ENCODE data around the gene PMM2. TPM values are rescaled to one million over a fixed set of nuclear protein-coding genes. Genes with fewer than 3 reads are reported as not detected.

The PMM2 gene
- total RNA-seq, 2 donors from 2014 or later = 22.9 to 59.3 TPM

DNA sequence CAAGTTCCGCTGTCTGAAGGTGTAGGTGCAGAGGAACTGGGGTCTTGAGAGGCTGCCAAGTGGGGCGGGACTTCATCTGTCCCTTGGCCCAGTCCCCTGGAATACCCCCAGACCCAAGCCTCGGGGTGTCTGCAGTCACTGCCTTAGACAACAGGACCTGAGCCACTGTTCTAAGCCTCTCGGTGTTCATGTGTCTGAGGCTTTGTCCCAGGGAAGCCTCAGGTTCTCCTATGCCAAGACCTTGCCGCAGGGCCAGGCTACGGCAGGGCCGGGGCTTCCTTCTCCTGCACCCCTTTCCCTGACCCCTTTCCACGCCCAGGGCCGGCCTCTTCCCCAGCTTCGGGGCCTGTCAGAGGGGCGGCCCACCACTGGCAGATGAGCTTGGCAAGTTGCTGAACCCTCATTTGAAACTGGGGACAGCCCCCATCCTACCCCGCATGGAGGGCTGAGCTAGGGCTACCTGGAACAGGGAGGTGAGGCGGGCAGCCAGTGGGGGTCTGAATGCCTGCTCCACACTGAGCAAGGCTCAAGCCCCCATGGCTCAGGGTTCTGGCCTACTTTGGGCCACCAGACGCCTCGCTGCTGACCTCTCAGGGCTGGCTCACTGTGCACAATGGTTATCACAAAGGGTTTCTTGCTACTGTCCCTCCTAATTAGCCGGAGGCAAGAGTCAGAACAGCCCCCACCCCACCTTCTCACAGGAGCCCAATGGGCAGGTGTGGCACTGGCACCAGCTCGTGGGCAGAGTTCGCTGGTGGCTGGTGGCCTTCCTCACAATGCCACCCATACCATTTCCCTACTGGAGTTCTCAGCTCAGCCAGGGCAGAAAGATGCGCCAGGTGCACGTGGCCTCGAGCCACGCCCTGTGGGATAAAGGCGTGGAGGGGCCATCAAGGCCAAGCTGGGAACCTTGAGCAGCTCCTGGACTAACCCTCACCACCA, 91.6 kb downstream of the PMM2 start:
- ATAC-seq (ENCODE audit: insufficient number of reproducible peaks, low FRiP score, low read depth) (no peak), DNase-seq (ENCODE audit: low spot score) (no peak)
- Histone ChIP-seq H3K4me3 (no peak overlapping the region), H3K27ac (no peak overlapping the region), H3K4me1 (ENCODE audit: control insufficient read depth in 1 of 2, low read depth in 2 of 2) (peaks cover 0 to 17% of the 10 kb centered on the region in 2 donors), H3K36me3 (peaks cover 27% of the 10 kb centered on the region), H3K9me3 (no peaks in the 10 kb centered on the region), H3K27me3 (replicated peaks; ENCODE audit: insufficient read depth) (no peaks in the 10 kb centered on the region)
- TF ChIP-seq CTCF (IDR thresholded peaks at IDR 0.05) = no peak

GRCh38 chr16:8889893-8890548, 92.4 kb downstream of the PMM2 start:
- Histone ChIP-seq H3K36me3 (peaks cover 35% of the 10 kb centered on the region), H3K27me3 (replicated peaks; ENCODE audit: insufficient read depth) (no peaks in the 10 kb centered on the region), H3K4me1 (ENCODE audit: control insufficient read depth in 1 of 2, low read depth in 2 of 2) (peaks cover 0 to 17% of the 10 kb centered on the region in 2 donors), H3K9me3 (no peaks in the 10 kb centered on the region), H3K27ac (no peak overlapping the region), H3K4me3 (no peak overlapping the region)
- TF ChIP-seq CTCF (IDR thresholded peaks at IDR 0.05) = no peak
- DNase-seq (ENCODE audit: low spot score) (no peak), ATAC-seq (ENCODE audit: insufficient number of reproducible peaks, low FRiP score, low read depth) (no peak)

- no peak for DNase-seq (ENCODE audit: low spot score)
- Histone ChIP-seq H3K4me1 (ENCODE audit: control insufficient read depth in 1 of 2, low read depth in 2 of 2) (peaks cover 0 to 17% of the 10 kb centered on the region in 2 donors), H3K9me3 (no peaks in the 10 kb centered on the region), H3K27me3 (replicated peaks; ENCODE audit: insufficient read depth) (no peaks in the 10 kb centered on the region), H3K27ac (no peak overlapping the region), H3K36me3 (peaks cover 40% of the 10 kb centered on the region), H3K4me3 (no peak overlapping the region)
- no peak for ATAC-seq (ENCODE audit: insufficient number of reproducible peaks, low FRiP score, low read depth)
- no peak for TF ChIP-seq CTCF (IDR thresholded peaks at IDR 0.05)
Measured at GRCh38 chr16:8890549-8890921, 92.9 kb downstream of the PMM2 start.

- Histone ChIP-seq H3K4me3 (no peak overlapping the region), H3K27me3 (replicated peaks; ENCODE audit: insufficient read depth) (no peaks in the 10 kb centered on the region), H3K36me3 (peaks cover 54% of the 10 kb centered on the region), H3K27ac (peak overlapping the region in 1 of 2 donors; percentile 2), H3K9me3 (no peaks in the 10 kb centered on the region), H3K4me1 (ENCODE audit: control insufficient read depth in 1 of 2, low read depth in 2 of 2) (peaks cover 0 to 7% of the 10 kb centered on the region in 2 donors)
- no peak for TF ChIP-seq CTCF (IDR thresholded peaks at IDR 0.05)
- DNase-seq (ENCODE audit: low spot score) = no peak
- ATAC-seq (ENCODE audit: insufficient number of reproducible peaks, low FRiP score, low read depth) = no peak
Measured at GRCh38 chr16:8892101-8892575, 94.5 kb downstream of the PMM2 start.

DNA sequence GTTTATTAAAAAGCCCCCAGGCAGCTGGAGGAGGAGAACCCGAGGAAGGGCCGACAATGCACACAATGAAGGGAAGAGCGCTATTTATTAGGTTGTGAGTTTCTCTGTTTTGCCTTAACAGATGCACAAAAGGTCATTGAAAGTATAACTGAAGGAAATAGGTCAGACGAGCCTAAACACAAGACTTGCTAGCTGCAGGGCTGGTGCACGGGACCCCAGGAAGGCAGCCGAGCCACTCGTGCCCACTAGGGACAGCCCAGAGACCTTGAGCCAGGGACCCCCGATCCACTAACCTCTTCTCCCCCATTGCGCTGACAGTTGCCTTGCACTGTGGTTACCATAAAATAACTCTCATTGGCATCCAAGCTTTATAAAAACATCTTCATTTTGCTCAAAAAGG, 95.8 kb downstream of the PMM2 start:
- no peak for DNase-seq (ENCODE audit: low spot score)
- Histone ChIP-seq H3K36me3 (peaks cover 64% of the 10 kb centered on the region), H3K4me1 (ENCODE audit: control insufficient read depth in 1 of 2, low read depth in 2 of 2) (peaks cover 0 to 7% of the 10 kb centered on the region in 2 donors), H3K4me3 (no peak overlapping the region), H3K27me3 (replicated peaks; ENCODE audit: insufficient read depth) (no peaks in the 10 kb centered on the region), H3K27ac (no peak overlapping the region), H3K9me3 (no peaks in the 10 kb centered on the region)
- ATAC-seq (ENCODE audit: insufficient number of reproducible peaks, low FRiP score, low read depth) = no peak
- no peak for TF ChIP-seq CTCF (IDR thresholded peaks at IDR 0.05)

Data from thoracic aorta (tissue), 2 donors.